ENCODE data around the gene OLIG3.

OLIG3 gene

DNA sequence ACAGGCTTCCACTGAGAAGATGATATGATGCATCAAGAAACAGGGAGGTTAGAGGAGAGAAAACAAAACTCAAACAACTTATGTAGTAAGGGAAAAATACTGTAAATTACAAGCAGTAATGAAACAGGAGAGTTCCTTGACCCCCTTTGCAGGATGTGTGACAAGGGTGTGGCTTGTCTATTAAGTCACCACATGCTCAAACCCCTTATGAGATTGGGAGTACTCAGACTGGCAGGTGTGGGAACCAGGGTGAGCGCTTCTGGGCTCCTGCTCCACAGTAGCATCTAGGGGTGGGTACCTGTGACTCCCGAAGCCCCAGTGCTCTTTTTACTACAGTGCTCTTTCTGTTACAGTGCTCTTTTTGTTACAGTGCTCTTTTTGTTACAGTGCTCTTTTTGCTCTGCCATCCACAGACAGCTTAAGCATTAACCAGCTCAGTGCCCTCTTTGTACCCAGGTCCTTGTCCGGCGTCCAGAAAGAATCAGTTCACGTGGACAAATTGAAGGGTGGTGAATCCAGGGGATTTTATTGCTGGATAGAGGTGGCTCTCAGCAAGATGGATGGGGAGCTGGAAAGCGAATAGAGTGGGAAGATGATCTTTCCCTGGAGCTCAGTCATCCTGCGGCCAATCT lies 28.7 kb downstream of the OLIG3 start:
- DNase-seq: peak; percentile 8

DNA sequence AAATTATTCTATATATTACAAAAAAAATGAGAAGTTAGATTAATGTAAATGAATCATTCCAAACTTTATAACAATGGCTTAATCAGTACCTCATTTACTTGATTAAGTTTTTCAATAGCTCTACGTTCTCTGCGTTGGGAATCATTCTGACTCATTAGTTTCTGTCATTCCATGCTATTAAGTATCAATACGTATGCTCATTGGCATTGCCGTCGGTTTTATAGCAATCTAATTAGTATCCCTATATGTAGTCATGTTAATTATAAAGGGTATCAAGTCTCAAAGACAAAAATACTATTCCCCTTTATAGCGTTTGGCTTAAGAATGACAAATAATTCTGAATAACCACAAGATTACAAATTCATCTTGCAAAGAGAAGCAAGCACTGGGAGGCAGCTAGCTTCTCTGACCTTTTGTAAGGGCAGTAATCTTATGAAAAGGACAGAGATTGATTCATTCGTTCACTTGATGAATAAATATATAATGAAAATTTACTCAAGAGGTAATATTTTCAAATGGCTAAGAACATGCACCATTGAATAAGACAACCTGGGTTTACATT lies 41.8 kb downstream of the OLIG3 start:
- no peak for DNase-seq

DNA sequence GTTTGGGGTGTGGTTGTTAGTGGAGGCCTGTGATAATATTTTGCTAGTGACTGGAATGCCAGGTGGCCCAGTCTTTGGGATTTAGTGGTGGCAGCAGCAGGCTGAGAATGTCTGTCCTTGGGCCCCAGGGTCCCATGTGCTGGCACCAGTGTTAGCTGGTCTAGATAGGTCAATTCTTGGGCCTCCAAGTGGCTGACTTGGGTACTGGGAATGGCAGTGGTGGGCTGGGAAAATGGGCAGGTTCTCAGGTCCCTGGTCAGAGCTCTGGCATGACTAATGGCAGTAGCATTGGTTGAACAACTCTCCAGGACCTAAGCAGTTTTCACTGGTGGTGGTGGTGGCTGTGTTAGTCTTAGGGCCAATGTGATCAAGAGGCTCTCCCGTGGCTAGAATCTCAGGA lies 50.3 kb downstream of the OLIG3 start:
- no peak for DNase-seq
